Fibroblast of peridontal ligament (primary cell): Measurements from ENCODE around the gene RNGTT.
A peak's percentile ranks its signal among the peaks of the same experiment; 100 is the strongest.

Source experiments
- DNase-seq: peaks from one replicate; pipeline ENCODE4 v3.0.0-alpha.2; 2010; ENCODE audit errors: extremely low read depth

Gene RNGTT

DNA sequence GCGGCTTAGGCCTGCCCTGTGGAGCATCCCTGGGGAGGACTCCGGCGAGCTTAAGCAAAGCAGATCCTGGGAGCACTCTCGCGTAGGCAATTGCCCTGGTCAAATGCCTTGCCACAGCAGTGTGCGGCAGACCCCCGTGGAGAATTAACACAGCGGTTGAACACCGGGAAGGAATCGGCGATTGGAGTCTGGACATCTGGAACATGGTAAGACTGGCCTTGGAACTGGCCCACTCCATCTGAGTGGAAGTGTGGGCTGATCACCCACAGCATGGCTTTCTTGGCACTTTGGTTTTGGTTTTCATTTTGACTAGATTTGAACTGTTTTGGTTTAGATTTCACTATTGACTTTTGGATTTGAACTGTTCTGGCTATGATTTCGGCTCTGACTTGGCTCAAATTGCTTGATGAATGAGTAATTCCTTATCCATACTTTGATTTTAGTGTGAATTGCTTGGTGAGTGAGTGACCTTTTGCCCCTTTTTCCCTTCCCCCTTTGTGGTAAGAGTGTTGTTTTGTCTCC is 300.7 kb downstream of the RNGTT start:
- DNase-seq, result peak; percentile 4

GRCh38 chr6:88662163-88662580 is 301.2 kb downstream of the RNGTT start:
- DNase-seq, result no peak

DNA sequence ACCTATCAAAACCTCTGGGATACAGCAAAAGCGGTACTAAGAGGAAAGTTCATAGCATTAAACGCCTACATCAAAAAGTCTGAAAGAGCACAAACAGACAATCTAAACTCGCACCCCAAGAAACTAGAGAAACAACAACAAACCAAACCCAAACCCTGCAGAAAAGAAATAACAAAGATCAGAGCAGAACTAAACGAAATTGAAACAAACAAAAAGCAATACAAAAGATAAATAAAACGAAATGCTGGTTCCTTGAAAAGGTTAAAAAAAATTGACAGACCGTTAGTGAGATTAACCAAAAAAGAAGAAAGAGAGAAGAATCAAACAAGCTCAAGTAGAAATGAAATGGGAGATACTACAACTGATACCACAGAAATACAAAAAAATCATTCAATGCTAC is 302.3 kb downstream of the RNGTT start:
- no peak for DNase-seq

DNA sequence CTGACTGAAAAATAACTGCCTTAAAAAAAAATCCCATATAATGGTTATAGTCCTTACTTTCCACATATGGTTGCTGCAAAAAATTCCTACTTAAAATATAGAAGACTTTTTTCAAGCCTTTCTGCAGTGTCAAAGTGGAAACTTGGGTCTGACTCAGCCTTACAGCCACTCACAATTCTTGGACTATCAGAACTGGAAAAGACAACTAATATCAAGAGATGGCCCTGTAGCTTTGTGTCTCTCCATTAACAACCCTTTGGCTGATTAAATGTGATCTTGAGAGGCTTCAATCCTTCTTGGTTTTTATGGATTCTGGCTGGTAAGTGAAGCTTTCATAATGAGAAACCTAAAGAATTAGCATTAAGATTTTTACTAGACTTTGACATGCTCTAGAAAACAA is 307.8 kb downstream of the RNGTT start:
- no peak for DNase-seq

DNA sequence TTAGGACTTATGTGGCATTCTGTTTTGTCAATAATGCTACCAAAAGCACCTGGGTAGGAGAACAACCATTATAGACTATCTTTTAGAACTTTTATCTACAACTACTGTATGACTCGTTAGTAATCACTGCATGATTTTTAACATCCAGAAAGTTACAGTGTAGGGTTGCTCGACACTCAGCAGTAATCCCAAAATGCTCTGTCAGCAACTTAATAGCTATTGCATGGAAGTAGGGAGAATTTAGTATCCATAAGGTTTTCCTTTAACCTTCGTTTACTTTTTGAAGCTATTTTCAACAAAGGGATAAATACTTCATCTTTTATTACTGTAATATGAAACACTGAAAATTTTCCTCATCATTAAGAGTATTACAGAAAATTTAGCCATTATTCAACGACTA is 309.5 kb downstream of the RNGTT start:
- no peak for DNase-seq

DNA sequence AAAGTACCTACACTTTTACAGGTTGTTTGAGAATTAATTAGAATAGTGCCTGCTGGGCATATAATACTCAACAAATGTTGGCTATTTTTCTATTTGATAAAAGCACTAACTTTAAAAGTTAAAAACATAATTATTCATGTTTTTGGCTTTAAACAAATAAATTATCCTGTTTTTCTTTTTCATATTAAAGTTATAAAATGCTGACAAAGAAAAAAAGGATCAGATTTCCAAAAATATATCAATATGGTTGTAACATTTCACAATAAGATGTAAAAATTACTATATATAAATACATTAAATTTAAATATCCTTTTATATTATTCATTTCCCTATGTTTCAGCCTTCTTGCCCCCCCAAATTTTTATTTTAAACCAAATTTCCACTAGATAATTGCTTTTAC is 312.0 kb downstream of the RNGTT start:
- no peak for DNase-seq

DNA sequence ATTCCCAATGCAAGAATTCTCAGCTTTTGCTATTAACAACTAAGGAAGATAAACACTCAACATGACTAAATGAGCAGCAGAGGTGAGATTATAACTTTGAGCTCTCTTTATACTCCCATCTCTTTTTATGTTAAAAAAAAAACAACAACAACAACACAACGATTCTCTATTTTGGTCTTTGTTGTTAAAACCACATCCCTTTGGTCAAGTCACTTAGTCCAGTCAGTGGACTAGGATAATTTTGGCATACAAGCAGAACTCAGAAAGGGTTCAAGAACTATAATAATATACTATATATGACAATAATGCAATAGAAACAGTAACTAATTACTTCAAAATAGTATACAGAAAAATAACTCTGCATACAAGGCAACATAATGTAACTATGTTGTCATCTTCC is 312.4 kb downstream of the RNGTT start:
- DNase-seq, result no peak

DNA sequence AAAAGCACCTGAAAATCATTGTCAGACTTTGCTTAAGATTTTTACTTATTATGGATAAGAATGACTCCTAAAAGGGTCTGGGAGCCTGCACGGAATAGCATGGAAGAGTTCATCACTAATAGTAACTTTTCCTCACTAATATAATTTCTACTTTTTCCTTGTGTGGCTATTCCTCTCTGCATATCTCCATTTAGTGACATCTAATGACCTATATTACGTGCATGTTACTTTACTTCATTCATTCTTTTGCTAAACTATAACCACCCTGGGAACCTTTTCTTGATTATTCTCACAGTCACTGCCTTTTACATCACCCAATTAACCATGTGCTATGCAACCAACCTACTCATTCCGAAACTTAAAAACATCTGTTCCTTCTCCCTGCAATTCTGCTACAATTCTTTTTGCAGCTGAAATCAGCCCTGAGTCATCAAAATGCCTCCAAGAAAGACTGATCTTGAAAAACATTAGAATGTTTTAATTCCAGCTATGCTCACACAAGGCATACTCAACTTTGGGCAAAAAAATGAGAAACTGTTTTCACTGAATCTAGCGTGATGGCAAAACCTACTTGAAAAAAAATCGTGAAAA is 313.3 kb downstream of the RNGTT start:
- DNase-seq, result peak; percentile 96

DNA sequence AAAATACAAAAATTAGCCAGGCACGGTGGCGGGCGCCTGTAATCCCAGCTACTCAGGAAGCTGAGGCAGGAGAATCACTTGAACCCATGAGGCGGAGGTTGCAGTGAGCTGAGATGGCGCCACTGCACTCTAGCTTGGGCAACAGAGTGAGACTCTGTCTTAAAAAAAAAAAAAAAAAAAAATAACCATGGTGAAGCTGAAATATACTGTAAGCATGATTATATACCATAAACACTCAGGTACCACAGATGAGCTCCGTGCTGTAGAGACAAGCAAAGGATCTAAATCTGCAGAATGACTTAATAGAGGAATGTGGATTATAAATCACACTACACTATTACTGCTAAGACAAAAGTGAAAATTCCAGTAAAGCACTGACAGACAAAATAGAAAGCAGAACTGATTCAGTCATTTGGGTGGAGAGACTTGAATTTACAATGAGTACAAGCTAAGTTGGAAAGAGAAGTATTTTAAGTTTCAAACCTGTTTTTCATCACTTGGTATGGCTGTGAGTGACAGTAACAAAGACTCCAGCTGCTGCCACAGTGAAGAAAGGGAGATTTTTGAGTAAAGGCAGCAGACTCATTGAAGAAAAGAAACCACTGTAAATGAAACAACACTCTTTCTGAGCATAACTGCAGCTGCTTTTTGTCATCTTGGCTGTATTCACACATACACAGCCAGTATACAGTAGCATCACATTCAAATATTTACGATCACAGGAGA is 322.1 kb downstream of the RNGTT start:
- DNase-seq, result peak; percentile 28

- DNase-seq, result no peak
Measured at GRCh38 chr6:88637761-88638545, 325.5 kb downstream of the RNGTT start.

- DNase-seq, result no peak
Measured at GRCh38 chr6:88636871-88637270, 326.5 kb downstream of the RNGTT start.

DNA sequence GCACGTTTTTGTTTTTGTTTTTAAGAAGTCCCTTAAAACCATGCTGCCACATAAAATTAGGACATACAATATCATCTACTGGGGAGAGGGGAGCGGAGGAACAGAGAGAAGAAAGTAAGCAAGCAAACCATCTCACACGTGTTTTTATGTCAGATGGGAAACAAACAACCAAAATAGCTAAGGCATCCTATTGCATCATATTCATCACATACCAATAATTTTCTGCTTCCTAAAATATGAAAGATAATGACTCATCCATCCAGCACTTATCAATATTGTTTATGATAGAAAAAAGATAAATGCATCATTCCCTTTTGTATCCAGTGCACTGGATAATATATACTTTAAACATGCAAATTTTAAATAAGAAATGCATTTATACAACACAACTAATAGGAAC is 329.6 kb downstream of the RNGTT start:
- DNase-seq, result no peak

GRCh38 chr6:88631830-88632229 is 331.6 kb downstream of the RNGTT start:
- no peak for DNase-seq

DNA sequence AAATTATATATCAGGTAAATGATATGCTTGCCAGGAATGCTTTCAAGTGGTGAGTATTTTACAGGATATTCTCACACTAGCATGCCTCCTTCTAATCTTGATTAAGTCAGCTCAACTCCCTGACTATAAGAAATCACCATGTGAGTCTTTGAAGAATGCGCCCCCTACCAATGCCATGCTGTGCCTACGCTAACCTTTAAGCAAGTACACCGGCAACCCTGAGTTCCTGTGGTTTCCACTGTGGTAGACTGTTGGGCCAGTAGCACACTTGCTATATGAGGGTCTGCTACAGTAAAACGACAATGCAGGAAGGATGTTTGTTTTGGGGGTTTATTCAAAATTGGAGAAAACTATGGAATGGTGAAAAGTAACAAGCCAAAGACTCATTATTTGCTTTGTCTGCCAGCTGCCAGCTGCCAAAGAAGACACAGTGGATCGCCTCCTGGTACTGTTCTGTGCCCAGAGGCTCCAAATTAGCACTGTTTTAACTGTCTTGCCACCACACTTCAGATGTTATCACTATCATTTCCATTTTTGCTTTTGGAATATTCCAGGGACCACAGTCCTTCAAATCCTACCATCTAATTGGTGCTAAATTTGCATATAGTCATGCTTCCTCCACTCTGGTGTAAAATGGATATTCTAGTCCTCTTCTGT is 333.5 kb downstream of the RNGTT start:
- DNase-seq, result no peak

DNA sequence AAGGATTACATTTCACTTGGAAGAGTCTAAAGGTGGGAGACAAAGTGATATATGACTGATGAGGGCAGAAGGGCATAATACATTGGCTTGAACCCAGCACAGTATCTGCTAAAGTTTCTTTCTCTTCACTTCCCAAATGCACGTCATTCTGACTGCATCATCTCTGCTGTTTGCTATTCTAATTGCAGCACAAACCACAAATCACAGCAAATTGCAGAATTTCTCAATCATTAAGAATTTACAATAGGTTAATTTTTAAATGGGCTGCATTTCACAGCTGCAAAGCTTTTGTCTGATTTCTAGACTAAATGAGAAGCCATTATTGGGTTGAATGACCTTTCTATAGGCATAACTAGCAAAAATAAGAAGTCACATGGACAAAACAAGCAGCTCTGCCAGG is 337.0 kb downstream of the RNGTT start:
- no peak for DNase-seq

- DNase-seq, result no peak
Measured at GRCh38 chr6:88623531-88623930, 339.9 kb downstream of the RNGTT start.

GRCh38 chr6:88619951-88620350 is 343.5 kb downstream of the RNGTT start:
- DNase-seq, result no peak

- no peak for DNase-seq
Measured at GRCh38 chr6:88616380-88616779, 347.0 kb downstream of the RNGTT start.

- no peak for DNase-seq
Measured at GRCh38 chr6:88614316-88614877, 349.0 kb downstream of the RNGTT start.

- DNase-seq, result no peak
Measured at GRCh38 chr6:88612631-88613030, 350.8 kb downstream of the RNGTT start.

GRCh38 chr6:88611721-88612120 is 351.7 kb downstream of the RNGTT start:
- no peak for DNase-seq

DNA sequence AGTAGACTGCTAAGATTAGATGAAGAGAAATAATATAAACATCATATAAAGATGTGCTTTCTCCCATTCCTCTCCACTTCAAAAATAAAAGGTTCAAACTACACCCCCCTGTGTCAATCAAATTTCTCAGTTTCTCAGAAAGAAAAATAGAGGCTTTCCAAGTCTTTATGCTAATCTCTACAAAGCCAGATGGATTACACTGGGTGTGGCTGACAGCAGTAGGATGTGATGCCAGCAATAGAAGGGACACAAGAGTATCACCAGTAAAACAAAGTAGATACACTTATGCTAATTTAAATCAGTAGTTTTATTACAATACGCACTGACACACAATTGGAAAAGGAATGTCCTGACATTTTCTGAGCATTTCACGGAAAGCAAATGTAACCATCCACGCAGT is 353.4 kb downstream of the RNGTT start:
- DNase-seq, result no peak
